ENCODE measurements around the gene E2F3. TPM values are rescaled to one million over a fixed set of nuclear protein-coding genes. Genes with fewer than 3 reads are reported as not detected.

The E2F3 gene
- total and polyA plus RNA-seq, 10 of the 15 experiments (the other 5 are each of a cell fraction or from before 2014, with no cell fraction given), result 5.1 to 16.8 (median 10.6) TPM

- TF ChIP-seq, protein P1, sequence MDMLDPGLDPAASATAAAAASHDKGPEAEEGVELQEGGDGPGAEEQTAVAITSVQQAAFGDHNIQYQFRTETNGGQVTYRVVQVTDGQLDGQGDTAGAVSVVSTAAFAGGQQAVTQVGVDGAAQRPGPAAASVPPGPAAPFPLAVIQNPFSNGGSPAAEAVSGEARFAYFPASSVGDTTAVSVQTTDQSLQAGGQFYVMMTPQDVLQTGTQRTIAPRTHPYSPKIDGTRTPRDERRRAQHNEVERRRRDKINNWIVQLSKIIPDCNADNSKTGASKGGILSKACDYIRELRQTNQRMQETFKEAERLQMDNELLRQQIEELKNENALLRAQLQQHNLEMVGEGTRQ (IDR thresholded peaks at IDR 0.05; ENCODE audit: borderline replicate concordance, low read depth, low read length), result no peak
Measured at GRCh38 chr6:20538131-20538662, 136.5 kb downstream of the E2F3 start (continued).

GRCh38 chr6:20538907-20539306, 137.2 kb downstream of the E2F3 start:
- DNase-seq (ENCODE audit: low read depth, low spot score) (no peak), FAIRE-seq (no peak), ATAC-seq (no peak)
- CTCF ChIA-PET, result interaction anchor here (0.6 to 1.6 kb wide), 3 partner anchors 11 to 332 kb away, joined by 3 to 6 read pairs (median 3); no protein-coding TSS in a partner anchor
- Histone ChIP-seq H4K20me1 (ENCODE audit: control insufficient read depth, insufficient read depth) (no peaks in the 10 kb centered on the region), H3K27me3 (replicated peaks in 1 of 2; ENCODE audit: control insufficient read depth in 2 of 2, insufficient read depth in 2 of 2, low read length in 1 of 2) (no peaks in the 10 kb centered on the region), H3K27ac (ENCODE audit: control insufficient read depth, insufficient read depth) (no peak overlapping the region), H3K36me3 (ENCODE audit: control insufficient read depth in 2 of 2, insufficient read depth in 2 of 2, low read length in 1 of 2) (peaks cover 2 to 6% of the 10 kb centered on the region in 2 experiments; a peak in 2 of 4 replicates), H2AFZ (ENCODE audit: control insufficient read depth, low read depth, low read length) (no peak overlapping the region), H3K4me1 (ENCODE audit: control insufficient read depth, insufficient read depth, low read length) (peaks cover 17% of the 10 kb centered on the region; the same call in 1 of the 2 replicates), H3K79me2 (ENCODE audit: control insufficient read depth, insufficient read depth, low read length) (peaks cover 32% of the 10 kb centered on the region), H3K4me2 (ENCODE audit: control insufficient read depth, insufficient read depth) (no peak overlapping the region), H3K9me3 (replicated peaks; ENCODE audit: control insufficient read depth, insufficient read depth, low read length) (peaks cover 3% of the 10 kb centered on the region; the same call in 2 of the 3 replicates), H3K4me3 (no peak overlapping the region), H3K9ac (ENCODE audit: control insufficient read depth, insufficient read depth, low read length) (no peak overlapping the region)
- SMC1A ChIA-PET (ENCODE audit: uncharacterized antibody, unreplicated experiment), result interaction anchor here (0.7 to 2.1 kb wide), 3 partner anchors 9 to 171 kb away, joined by 3 to 4 read pairs (median 4); no protein-coding TSS in a partner anchor
- BruUV-seq (replicated peaks), result no TSS peak
- RAD21 ChIA-PET (ENCODE audit: unreplicated experiment), result interaction anchor here (2.5 kb wide), 1 partner anchor 25 kb away, joined by 10 read pairs; no protein-coding TSS in a partner anchor
- POLR2A ChIA-PET, result no interaction called here
- 93% methylated on average over 4 of the region's 4 CpGs for WGBS (ENCODE audit: insufficient coverage, insufficient replicate concordance, low lambda C conversion rate, missing lambda C conversion rate)
- TF ChIP-seq ZNF24 (IDR thresholded peaks at IDR 0.05), result no peak
- no peak for TF ChIP-seq MEF2B (IDR thresholded peaks at IDR 0.05; ENCODE audit: partially characterized antibody, poor library complexity, severe bottlenecking)
- in situ Hi-C loops (cut with MboI), result no loop called here
- intact Hi-C loops (cut with micrococcal nuclease; ENCODE audit: unreplicated experiment), result loop anchor here (5.0 kb wide), 1 partner anchor 327 kb away; the partner anchor contains the start of gene MBOAT1
